B cell (primary cell): ENCODE measurements around the gene HOXA5.

ENCODE experiments used
- CTCF ChIP-seq: fragments of 200-600 bp; IDR thresholded peaks from one replicate; pipeline ENCODE4 v1.8.0; 2022; ENCODE audit warnings: antibody characterized with exemption, mild to moderate bottlenecking
- EZH2 ChIP-seq: IDR thresholded peaks from 2 replicates; pipeline ENCODE4 v1.6.1; 2012; ENCODE audit warnings: borderline replicate concordance, low read depth, mild to moderate bottlenecking, moderate library complexity, low read length; ENCODE audit not compliant: insufficient read depth, poor library complexity, severe bottlenecking

- TF ChIP-seq CTCF: no peak
- TF ChIP-seq EZH2: no peak
Observed at GRCh38 chr7:27161721-27162560, 18.5 kb upstream of the HOXA5 start.
